HepG2 (cell line): Measurements from ENCODE around the gene LY6G5B. TPM values are rescaled to one million over a fixed set of nuclear protein-coding genes. Genes with fewer than 3 reads are reported as not detected.

Source experiments
- GTF3A ChIP-seq: sonication (generic); formaldehyde crosslinking; conservative IDR thresholded peaks from 2 replicates; pipeline ENCODE4 v1.4.0; 2020; ENCODE audit warnings: mild to moderate bottlenecking, missing genetic modification reagents
- HOXA9 ChIP-seq: sonication (generic); formaldehyde crosslinking; IDR thresholded peaks from 2 replicates; pipeline ENCODE4 v1.8.1; 2022; ENCODE audit warnings: missing genetic modification reagents, mild to moderate bottlenecking, moderate library complexity, borderline replicate concordance
- MAFF ChIP-seq: IDR thresholded peaks from 2 replicates; pipeline ENCODE4 v1.6.1; 2011; ENCODE audit warnings: low read depth, low read length, improper control_type of control experiment
- NONO ChIP-seq, 2 experiments: fragments of 450-650 bp in 1 of 2; sonication (generic) in 1 of 2; formaldehyde crosslinking in 1 of 2; IDR thresholded peaks in 1 of 2; conservative IDR thresholded peaks in 1 of 2; 2 replicates each; pipeline versions ENCODE4 v1.6.1 to v1.8.0; 2017 to 2022; ENCODE audit warnings: mild to moderate bottlenecking in 1 of 2, missing genetic modification reagents in 1 of 2, moderate library complexity in 1 of 2
- NR3C1 ChIP-seq: sonication (generic); formaldehyde crosslinking; IDR thresholded peaks from 2 replicates; pipeline ENCODE4 v1.4.0; 2020; ENCODE audit warnings: missing genetic modification reagents
- RELA ChIP-seq: sonication (generic); formaldehyde crosslinking; IDR thresholded peaks from 2 replicates; pipeline ENCODE4 v1.4.0; 2020; ENCODE audit warnings: missing genetic modification reagents
- SOX6 ChIP-seq, 2 experiments: fragments of 450-650 bp in 1 of 2; sonication (generic) in 1 of 2; formaldehyde crosslinking in 1 of 2; IDR thresholded peaks; 2 replicates each; pipeline versions ENCODE4 v1.4.0 to v1.6.1; 2017 to 2020; ENCODE audit warnings: antibody characterized with exemption in 1 of 2, mild to moderate bottlenecking in 1 of 2, missing genetic modification reagents in 1 of 2
- SRY ChIP-seq: sonication (generic); formaldehyde crosslinking; IDR thresholded peaks from 2 replicates; pipeline ENCODE4 v1.8.0; 2022; ENCODE audit warnings: mild to moderate bottlenecking, missing genetic modification reagents
- TBX2 ChIP-seq: sonication (generic); formaldehyde crosslinking; IDR thresholded peaks from 2 replicates; pipeline ENCODE4 v1.5.0; 2020; ENCODE audit warnings: missing genetic modification reagents, mild to moderate bottlenecking, borderline replicate concordance
- ZC3H13 ChIP-seq: sonication (generic); formaldehyde crosslinking; IDR thresholded peaks from 2 replicates; pipeline ENCODE4 v1.8.1; 2023; ENCODE audit warnings: mild to moderate bottlenecking, missing genetic modification reagents, moderate library complexity
- ZMAT3 ChIP-seq: sonication (generic); formaldehyde crosslinking; conservative IDR thresholded peaks from 2 replicates; pipeline ENCODE4 v1.7.0; 2021; ENCODE audit warnings: missing genetic modification reagents
- ZNF251 ChIP-seq: sonication (generic); formaldehyde crosslinking; IDR thresholded peaks from 2 replicates; pipeline ENCODE4 v1.9.0; 2021; ENCODE audit warnings: mild to moderate bottlenecking, missing genetic modification reagents
- ZNF30 ChIP-seq: sonication (generic); formaldehyde crosslinking; IDR thresholded peaks from 2 replicates; pipeline ENCODE4 v1.5.0; 2020; ENCODE audit warnings: mild to moderate bottlenecking, missing genetic modification reagents
- ZNF350 ChIP-seq: sonication (generic); formaldehyde crosslinking; IDR thresholded peaks from 2 replicates; pipeline ENCODE4 v1.4.0; 2020; ENCODE audit warnings: mild to moderate bottlenecking, low read depth, missing genetic modification reagents, borderline replicate concordance
- ZNF652 ChIP-seq: IDR thresholded peaks from 2 replicates; pipeline ENCODE4 v1.6.1; 2016; ENCODE audit warnings: low read depth, borderline replicate concordance
- ZNF768 ChIP-seq: sonication (generic); formaldehyde crosslinking; IDR thresholded peaks from 2 replicates; pipeline ENCODE4 v1.4.0; 2020; ENCODE audit warnings: missing genetic modification reagents
- ZNF883 ChIP-seq: sonication (generic); formaldehyde crosslinking; IDR thresholded peaks from 2 replicates; pipeline ENCODE4 v1.5.1; 2020; ENCODE audit warnings: mild to moderate bottlenecking, missing genetic modification reagents; ENCODE audit errors: not compliant biosample characterization
- polyA plus RNA-seq, 8 experiments: library from polyadenylated mRNA; depleted of rRNA in 3 of 8; stranded (reverse) in 7 of 8; unstranded in 1 of 8; fragments of >200 nt; fragmentation: Illumina TruSeq in 4 of 8; extraction: Trizol in 4 of 8; gene quantifications; 2 replicates each; pipeline versions ENCODE4 v1.2.1 to v1.2.3, GENCODE V29; 2011 to 2016; ENCODE audit warnings: low read depth in 4 of 8, missing spikeins in 1 of 8, mixed read lengths in 1 of 8; ENCODE audit not compliant: insufficient read depth in 1 of 8
- total RNA-seq, 5 experiments: library from RNA; depleted of rRNA; stranded (reverse); fragments of >200 nt; fragmentation: Illumina TruSeq; extraction: Trizol; gene quantifications; 2 replicates each; pipeline ENCODE4 v1.2.3, GENCODE V29; 2016; ENCODE audit warnings: low read depth in 1 of 5
- TF ChIP-seq, protein P1 (sequence below): sonication (generic); formaldehyde crosslinking; IDR thresholded peaks from 2 replicates; pipeline ENCODE4 v1.5.1; 2020; ENCODE audit warnings: mild to moderate bottlenecking, moderate library complexity, missing genetic modification reagents
- TF ChIP-seq, protein P2 (sequence below): sonication (generic); formaldehyde crosslinking; IDR thresholded peaks from 2 replicates; pipeline ENCODE4 v1.4.0; 2020; ENCODE audit warnings: missing genetic modification reagents
- TF ChIP-seq, protein P3 (sequence below): sonication (generic); formaldehyde crosslinking; IDR thresholded peaks from 2 replicates; pipeline ENCODE4 v1.4.0; 2020; ENCODE audit warnings: missing genetic modification reagents
- TF ChIP-seq, protein P4 (sequence below): IDR thresholded peaks from 2 replicates; pipeline ENCODE4 v1.6.1; 2016; ENCODE audit warnings: low read depth
- TF ChIP-seq, protein P5 (sequence below): sonication (generic); formaldehyde crosslinking; IDR thresholded peaks from 2 replicates; pipeline ENCODE4 v1.4.0; 2020; ENCODE audit warnings: mild to moderate bottlenecking, missing genetic modification reagents

LY6G5B gene
- total and polyA plus RNA-seq, 2 of the 13 experiments (the other 11 are each of a cell fraction or from before 2014, with no cell fraction given) = 7.8 to 15.7 TPM

- no peak for TF ChIP-seq GTF3A (CRISPR knock-in tag)
- peak; percentile 40; the same call in 1 of the 2 replicates for TF ChIP-seq ZNF30
- peak; percentile 71; the same call in 1 of the 2 replicates for TF ChIP-seq SRY (CRISPR knock-in tag)
- TF ChIP-seq NR3C1 = no peak
- TF ChIP-seq SOX6 (IDR thresholded peaks at IDR 0.05) = no peak
- TF ChIP-seq SOX6 (CRISPR knock-in tag; IDR thresholded peaks at IDR 0.05) = no peak
- TF ChIP-seq ZNF883 (CRISPR knock-in tag) = peak; percentile 46
- 0 out of 2 replicates have a peak, but pooled peaks have one; percentile 14 for TF ChIP-seq ZMAT3 (CRISPR knock-in tag)
- no peak for TF ChIP-seq ZNF350 (CRISPR knock-in tag)
- TF ChIP-seq, protein P1, sequence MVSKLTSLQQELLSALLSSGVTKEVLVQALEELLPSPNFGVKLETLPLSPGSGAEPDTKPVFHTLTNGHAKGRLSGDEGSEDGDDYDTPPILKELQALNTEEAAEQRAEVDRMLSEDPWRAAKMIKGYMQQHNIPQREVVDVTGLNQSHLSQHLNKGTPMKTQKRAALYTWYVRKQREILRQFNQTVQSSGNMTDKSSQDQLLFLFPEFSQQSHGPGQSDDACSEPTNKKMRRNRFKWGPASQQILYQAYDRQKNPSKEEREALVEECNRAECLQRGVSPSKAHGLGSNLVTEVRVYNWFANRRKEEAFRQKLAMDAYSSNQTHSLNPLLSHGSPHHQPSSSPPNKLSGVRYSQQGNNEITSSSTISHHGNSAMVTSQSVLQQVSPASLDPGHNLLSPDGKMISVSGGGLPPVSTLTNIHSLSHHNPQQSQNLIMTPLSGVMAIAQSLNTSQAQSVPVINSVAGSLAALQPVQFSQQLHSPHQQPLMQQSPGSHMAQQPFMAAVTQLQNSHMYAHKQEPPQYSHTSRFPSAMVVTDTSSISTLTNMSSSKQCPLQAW (CRISPR knock-in tag) = no peak
- TF ChIP-seq RELA = 0 out of 2 replicates have a peak, but pooled peaks have one; percentile 5
- TF ChIP-seq MAFF = no peak
- TF ChIP-seq ZNF652 (CRISPR knock-in tag) = no peak
- no peak for TF ChIP-seq ZC3H13 (CRISPR knock-in tag)
- 0 out of 2 replicates have a peak, but pooled peaks have one; percentile 12 for TF ChIP-seq TBX2
- no peak for TF ChIP-seq ZNF251 (CRISPR knock-in tag)
- TF ChIP-seq, protein P2, sequence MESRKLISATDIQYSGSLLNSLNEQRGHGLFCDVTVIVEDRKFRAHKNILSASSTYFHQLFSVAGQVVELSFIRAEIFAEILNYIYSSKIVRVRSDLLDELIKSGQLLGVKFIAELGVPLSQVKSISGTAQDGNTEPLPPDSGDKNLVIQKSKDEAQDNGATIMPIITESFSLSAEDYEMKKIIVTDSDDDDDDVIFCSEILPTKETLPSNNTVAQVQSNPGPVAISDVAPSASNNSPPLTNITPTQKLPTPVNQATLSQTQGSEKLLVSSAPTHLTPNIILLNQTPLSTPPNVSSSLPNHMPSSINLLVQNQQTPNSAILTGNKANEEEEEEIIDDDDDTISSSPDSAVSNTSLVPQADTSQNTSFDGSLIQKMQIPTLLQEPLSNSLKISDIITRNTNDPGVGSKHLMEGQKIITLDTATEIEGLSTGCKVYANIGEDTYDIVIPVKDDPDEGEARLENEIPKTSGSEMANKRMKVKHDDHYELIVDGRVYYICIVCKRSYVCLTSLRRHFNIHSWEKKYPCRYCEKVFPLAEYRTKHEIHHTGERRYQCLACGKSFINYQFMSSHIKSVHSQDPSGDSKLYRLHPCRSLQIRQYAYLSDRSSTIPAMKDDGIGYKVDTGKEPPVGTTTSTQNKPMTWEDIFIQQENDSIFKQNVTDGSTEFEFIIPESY (CRISPR knock-in tag) = 0 out of 2 replicates have a peak, but pooled peaks have one; percentile 4
- TF ChIP-seq, protein P3, sequence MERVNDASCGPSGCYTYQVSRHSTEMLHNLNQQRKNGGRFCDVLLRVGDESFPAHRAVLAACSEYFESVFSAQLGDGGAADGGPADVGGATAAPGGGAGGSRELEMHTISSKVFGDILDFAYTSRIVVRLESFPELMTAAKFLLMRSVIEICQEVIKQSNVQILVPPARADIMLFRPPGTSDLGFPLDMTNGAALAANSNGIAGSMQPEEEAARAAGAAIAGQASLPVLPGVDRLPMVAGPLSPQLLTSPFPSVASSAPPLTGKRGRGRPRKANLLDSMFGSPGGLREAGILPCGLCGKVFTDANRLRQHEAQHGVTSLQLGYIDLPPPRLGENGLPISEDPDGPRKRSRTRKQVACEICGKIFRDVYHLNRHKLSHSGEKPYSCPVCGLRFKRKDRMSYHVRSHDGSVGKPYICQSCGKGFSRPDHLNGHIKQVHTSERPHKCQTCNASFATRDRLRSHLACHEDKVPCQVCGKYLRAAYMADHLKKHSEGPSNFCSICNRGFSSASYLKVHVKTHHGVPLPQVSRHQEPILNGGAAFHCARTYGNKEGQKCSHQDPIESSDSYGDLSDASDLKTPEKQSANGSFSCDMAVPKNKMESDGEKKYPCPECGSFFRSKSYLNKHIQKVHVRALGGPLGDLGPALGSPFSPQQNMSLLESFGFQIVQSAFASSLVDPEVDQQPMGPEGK (CRISPR knock-in tag) = no peak
- TF ChIP-seq, protein P4, sequence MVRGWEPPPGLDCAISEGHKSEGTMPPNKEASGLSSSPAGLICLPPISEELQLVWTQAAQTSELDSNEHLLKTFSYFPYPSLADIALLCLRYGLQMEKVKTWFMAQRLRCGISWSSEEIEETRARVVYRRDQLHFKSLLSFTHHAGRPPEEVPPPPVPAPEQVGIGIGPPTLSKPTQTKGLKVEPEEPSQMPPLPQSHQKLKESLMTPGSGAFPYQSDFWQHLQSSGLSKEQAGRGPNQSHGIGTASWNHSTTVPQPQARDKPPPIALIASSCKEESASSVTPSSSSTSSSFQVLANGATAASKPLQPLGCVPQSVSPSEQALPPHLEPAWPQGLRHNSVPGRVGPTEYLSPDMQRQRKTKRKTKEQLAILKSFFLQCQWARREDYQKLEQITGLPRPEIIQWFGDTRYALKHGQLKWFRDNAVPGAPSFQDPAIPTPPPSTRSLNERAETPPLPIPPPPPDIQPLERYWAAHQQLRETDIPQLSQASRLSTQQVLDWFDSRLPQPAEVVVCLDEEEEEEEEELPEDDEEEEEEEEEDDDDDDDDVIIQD (CRISPR knock-in tag) = no peak
- peak; percentile 44; the same call in 1 of the 2 replicates for TF ChIP-seq ZNF768 (CRISPR knock-in tag)
- TF ChIP-seq NONO (IDR thresholded peaks at IDR 0.05) = no peak
- 0 out of 2 replicates have a peak, but pooled peaks have one; percentile 41 for TF ChIP-seq NONO (CRISPR knock-in tag; conservative IDR thresholded peaks at IDR 0.05)
- TF ChIP-seq, protein P5, sequence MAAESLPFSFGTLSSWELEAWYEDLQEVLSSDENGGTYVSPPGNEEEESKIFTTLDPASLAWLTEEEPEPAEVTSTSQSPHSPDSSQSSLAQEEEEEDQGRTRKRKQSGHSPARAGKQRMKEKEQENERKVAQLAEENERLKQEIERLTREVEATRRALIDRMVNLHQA = no peak
- TF ChIP-seq HOXA9 (CRISPR knock-in tag) = 0 out of 2 replicates have a peak, but pooled peaks have one; percentile 11
These were observed 10.7 kb upstream of the LY6G5B start (continued) for GRCh38 chr6:31658983-31659648.
